Measurements from ENCODE around the gene TMEM253.

GRCh38 chr14:21106176-21106497 is 5.3 kb downstream of the TMEM253 start:
- no peak for TF ChIP-seq POLR2A (IDR thresholded peaks at IDR 0.05)
- no peak for TF ChIP-seq CTCF (IDR thresholded peaks at IDR 0.05)
- no peak for TF ChIP-seq EP300 (IDR thresholded peaks at IDR 0.05)
